Middle frontal gyrus (tissue), 1 donor: ENCODE measurements around the gene FOXK2.
"Not testable (repeated sequence)": the region's sequence is repeated elsewhere in the genome, so short reads cannot be mapped to it uniquely, and the experiment has no call there.

Experiments used
- DNase-seq: peaks from one replicate; pipeline ENCODE4 v3.0.0-alpha.2; 2015; ENCODE audit warnings: low spot score; ENCODE audit errors: extremely low spot score

Gene FOXK2

GRCh38 chr17:82528484-82529265, 9.1 kb downstream of the FOXK2 start:
- no peak for DNase-seq

GRCh38 chr17:82529914-82530300, 10.4 kb downstream of the FOXK2 start:
- DNase-seq, result no peak

- DNase-seq, result no peak
Measured at GRCh38 chr17:82531431-82531881, 11.9 kb downstream of the FOXK2 start.

GRCh38 chr17:82534401-82534812, 14.9 kb downstream of the FOXK2 start:
- DNase-seq, result no peak

- DNase-seq, result no peak
Measured at GRCh38 chr17:82536512-82537201, 17.1 kb downstream of the FOXK2 start.

GRCh38 chr17:82537228-82537627, 17.7 kb downstream of the FOXK2 start:
- DNase-seq, result not testable (repeated sequence)

GRCh38 chr17:82539076-82539475, 19.5 kb downstream of the FOXK2 start:
- not testable (repeated sequence) for DNase-seq

GRCh38 chr17:82542439-82542838, 22.9 kb downstream of the FOXK2 start:
- DNase-seq, result no peak

GRCh38 chr17:82544431-82545070, 25.0 kb downstream of the FOXK2 start:
- no peak for DNase-seq

- no peak for DNase-seq
Measured at GRCh38 chr17:82545071-82545462, 25.5 kb downstream of the FOXK2 start.

- DNase-seq, result no peak
Measured at GRCh38 chr17:82547981-82548380, 28.4 kb downstream of the FOXK2 start.

- DNase-seq, result no peak
Measured at GRCh38 chr17:82548681-82549303, 29.3 kb downstream of the FOXK2 start.

GRCh38 chr17:82551779-82552457, 32.4 kb downstream of the FOXK2 start:
- no peak for DNase-seq

GRCh38 chr17:82552580-82552979, 33.0 kb downstream of the FOXK2 start:
- DNase-seq, result no peak

- no peak for DNase-seq
Measured at GRCh38 chr17:82553210-82553930, 33.8 kb downstream of the FOXK2 start.

GRCh38 chr17:82557510-82557909, 38.0 kb downstream of the FOXK2 start:
- not testable (repeated sequence) for DNase-seq

GRCh38 chr17:82559566-82560251, 40.2 kb downstream of the FOXK2 start:
- no peak for DNase-seq

GRCh38 chr17:82560252-82560642, 40.7 kb downstream of the FOXK2 start:
- no peak for DNase-seq

- DNase-seq, result no peak
Measured at GRCh38 chr17:82560802-82561428, 41.4 kb downstream of the FOXK2 start.
